ENCODE results near the gene ASPG. TPM values are rescaled to one million over a fixed set of nuclear protein-coding genes. Genes with fewer than 3 reads are reported as not detected.
A peak's percentile ranks its signal among the peaks of the same experiment; 100 is the strongest.

Gene ASPG
- total RNA-seq, 1 donor from 2014 or later, result 5.3 TPM

- intact Hi-C loops (cut with DNase I), result loop anchor here (10.0 kb wide), 1 partner anchor 428 kb away; no protein-coding TSS in a partner anchor
- Histone ChIP-seq H3K9me3 (no peaks in the 10 kb centered on the region), H3K27ac (no peak overlapping the region), H3K4me1 (peaks cover 30% of the 10 kb centered on the region), H3K36me3 (no peaks in the 10 kb centered on the region), H3K4me3 (no peak overlapping the region), H3K27me3 (peaks cover 70% of the 10 kb centered on the region)
- TF ChIP-seq CTCF (IDR thresholded peaks at IDR 0.05), result no peak
- DNase-seq (peak; percentile 62), ATAC-seq (no peak)
Observed at GRCh38 chr14:104136472-104137296, 51.2 kb downstream of the ASPG start.

- Histone ChIP-seq H3K9me3 (no peaks in the 10 kb centered on the region), H3K27me3 (peaks cover 70% of the 10 kb centered on the region), H3K4me1 (peaks cover 30% of the 10 kb centered on the region), H3K36me3 (no peaks in the 10 kb centered on the region), H3K4me3 (peak overlapping the region; percentile 55), H3K27ac (no peak overlapping the region)
- TF ChIP-seq CTCF (IDR thresholded peaks at IDR 0.05), result peak; percentile 87
- DNase-seq (peak; percentile 83), ATAC-seq (peak; percentile 88)
- intact Hi-C loops (cut with DNase I), result loop anchor here (10.0 kb wide), 1 partner anchor 427 kb away; no protein-coding TSS in a partner anchor
Observed at GRCh38 chr14:104137297-104138097, 52.0 kb downstream of the ASPG start.

GRCh38 chr14:104138098-104138717 lies 52.7 kb downstream of the ASPG start, which contains the start of gene KIF26A:
KIF26A (plus strand) TSS chr14:104138587; CDS start chr14:104138723, 136 bp downstream.
- Histone ChIP-seq H3K9me3 (no peaks in the 10 kb centered on the region), H3K4me1 (peaks cover 30% of the 10 kb centered on the region), H3K4me3 (peak within 1 kb of the TSS; percentile 55), H3K27me3 (peaks cover 68% of the 10 kb centered on the region), H3K36me3 (no peaks in the 10 kb centered on the region), H3K27ac (no peak within 1 kb of the TSS)
- DNase-seq, result peak; percentile 69
- peak; percentile 39 for ATAC-seq
- intact Hi-C loops (cut with DNase I), result loop anchor here (10.0 kb wide), 1 partner anchor 427 kb away; no protein-coding TSS in a partner anchor
- TF ChIP-seq CTCF (IDR thresholded peaks at IDR 0.05), result no peak

- peaks cover 30% of the 10 kb centered on the region for H3K4me1 ChIP-seq
- peak overlapping the region; percentile 55 for H3K4me3 ChIP-seq
- H3K36me3 ChIP-seq, result no peaks in the 10 kb centered on the region
- no peak overlapping the region for H3K27ac ChIP-seq
- no peak for TF ChIP-seq CTCF (IDR thresholded peaks at IDR 0.05)
- intact Hi-C loops (cut with DNase I), result loop anchor here (10.0 kb wide), 1 partner anchor 426 kb away; no protein-coding TSS in a partner anchor
- H3K9me3 ChIP-seq, result no peaks in the 10 kb centered on the region
- ATAC-seq (no peak), DNase-seq (peak; percentile 63)
- peaks cover 64% of the 10 kb centered on the region for H3K27me3 ChIP-seq
Observed at GRCh38 chr14:104138718-104139459, 53.4 kb downstream of the ASPG start.
